Measurements from ENCODE around the gene VENTX. TPM values are rescaled to one million over a fixed set of nuclear protein-coding genes. Genes with fewer than 3 reads are reported as not detected.

The VENTX gene
- total and polyA plus RNA-seq, 10 of the 15 experiments (the other 5 are each of a cell fraction or from before 2014, with no cell fraction given), result 0.05 TPM; not detected in 9

GRCh38 chr10:133276435-133277201 lies 39.0 kb downstream of the VENTX start, which contains the start of gene ADAM8:
Gene ADAM8, minus strand, starts transcription at chr10:133276868. Its CDS starts 51 bp downstream, at chr10:133276817.
- WGBS (ENCODE audit: insufficient coverage, insufficient replicate concordance, low lambda C conversion rate, missing lambda C conversion rate), result 9% methylated on average over 34 of the region's 63 CpGs
- DNase-seq (ENCODE audit: low read depth, low spot score) (no peak), FAIRE-seq (peak; percentile 86), ATAC-seq (peak; percentile 77)
- SMC1A ChIA-PET (ENCODE audit: uncharacterized antibody, unreplicated experiment), result interaction anchor here (1.5 to 1.7 kb wide), 2 partner anchors 19 to 114 kb away, joined by 4 to 5 read pairs; no protein-coding TSS in a partner anchor
- Histone ChIP-seq H3K36me3 (ENCODE audit: control insufficient read depth in 2 of 2, insufficient read depth in 2 of 2, low read length in 1 of 2) (peaks cover 3 to 19% of the 10 kb centered on the region in 2 experiments; a peak in 3 of 4 replicates), H2AFZ (ENCODE audit: control insufficient read depth, low read depth, low read length) (peak within 1 kb of the TSS; percentile 58), H3K9me3 (replicated peaks; ENCODE audit: control insufficient read depth, insufficient read depth, low read length) (no peaks in the 10 kb centered on the region), H4K20me1 (ENCODE audit: control insufficient read depth, insufficient read depth) (no peaks in the 10 kb centered on the region; the same call in 1 of the 2 replicates), H3K27me3 (replicated peaks in 1 of 2; ENCODE audit: control insufficient read depth in 2 of 2, insufficient read depth in 2 of 2, low read length in 1 of 2) (no peaks in the 10 kb centered on the region), H3K79me2 (ENCODE audit: control insufficient read depth, insufficient read depth, low read length) (peaks cover 23% of the 10 kb centered on the region), H3K4me2 (ENCODE audit: control insufficient read depth, insufficient read depth) (peak within 1 kb of the TSS; percentile 90), H3K4me1 (ENCODE audit: control insufficient read depth, insufficient read depth, low read length) (peaks cover 33% of the 10 kb centered on the region), H3K9ac (ENCODE audit: control insufficient read depth, insufficient read depth, low read length) (peak within 1 kb of the TSS; percentile 92), H3K4me3 (peak within 1 kb of the TSS; percentile 94), H3K27ac (ENCODE audit: control insufficient read depth, insufficient read depth) (peak within 1 kb of the TSS; percentile 96)
- RAD21 ChIA-PET (ENCODE audit: unreplicated experiment), result interaction anchor here (1.4 kb wide), 1 partner anchor 19 kb away, joined by 3 read pairs; no protein-coding TSS in a partner anchor
- BruUV-seq (replicated peaks), result no TSS peak
- in situ Hi-C loops (cut with MboI), result no loop called here
- CTCF ChIA-PET, result interaction anchor here (1.6 to 3.2 kb wide), 2 partner anchors 31 to 130 kb away, joined by 4 to 15 read pairs; no protein-coding TSS in a partner anchor
- intact Hi-C loops (cut with micrococcal nuclease; ENCODE audit: unreplicated experiment), result no loop called here
- POLR2A ChIA-PET, result interaction anchor here (0.6 to 0.9 kb wide), 2 partner anchors 10 to 16 kb away, joined by 3 read pairs; no protein-coding TSS in a partner anchor
- TF ChIP-seq IKZF1 (conservative IDR thresholded peaks at IDR 0.05), result peak; percentile 60; the same call in 1 of the 2 replicates
- no peak for TF ChIP-seq ATF3 (IDR thresholded peaks at IDR 0.05; ENCODE audit: borderline replicate concordance, extremely low read depth, low read depth, low read length)
- TF ChIP-seq POLR2A (IDR thresholded peaks at IDR 0.05; ENCODE audit: low read depth, low read length), result peak; percentile 90
- TF ChIP-seq POU2F2 (IDR thresholded peaks at IDR 0.05; ENCODE audit: borderline replicate concordance, low read depth, low read length), result 0 out of 3 replicates have a peak, but pooled peaks have one; percentile 17
- TF ChIP-seq NKRF (conservative IDR thresholded peaks at IDR 0.05), result 0 out of 2 replicates have a peak, but pooled peaks have one; percentile 56
- no peak for TF ChIP-seq NR2C2 (IDR thresholded peaks at IDR 0.05; ENCODE audit: borderline replicate concordance, control insufficient read depth, insufficient read length, low read depth)
- TF ChIP-seq PRDM15 (CRISPR knock-in tag; IDR thresholded peaks at IDR 0.05), result no peak
- no peak for TF ChIP-seq MTA2 (IDR thresholded peaks at IDR 0.05; ENCODE audit: low read depth)
- TF ChIP-seq STAT1 (conservative IDR thresholded peaks at IDR 0.05), result 0 out of 2 replicates have a peak, but pooled peaks have one; percentile 36
- TF ChIP-seq NR2F1 (conservative IDR thresholded peaks at IDR 0.05), result peak; percentile 86
- TF ChIP-seq DPF2 (IDR thresholded peaks at IDR 0.05), result peak; percentile 89
- peak; percentile 63; the same call in 1 of the 2 replicates for TF ChIP-seq POLR2AphosphoS5 (IDR thresholded peaks at IDR 0.05; ENCODE audit: low read length)
- no peak; the same call in 1 of the 2 replicates for TF ChIP-seq RB1 (IDR thresholded peaks at IDR 0.05; ENCODE audit: borderline replicate concordance)
- TF ChIP-seq BHLHE40 (IDR thresholded peaks at IDR 0.05; ENCODE audit: borderline replicate concordance in 1 of 2, low read depth in 2 of 2, low read length in 1 of 2), result peak in 1 of 2 experiments; percentile 33; a peak in 1 of 4 replicates
- no peak for TF ChIP-seq ZNF622 (IDR thresholded peaks at IDR 0.05)
- TF ChIP-seq YY1 (IDR thresholded peaks at IDR 0.05; ENCODE audit: low read depth, low read length), result no peak
- TF ChIP-seq ZNF207 (IDR thresholded peaks at IDR 0.05; ENCODE audit: borderline replicate concordance), result peak; percentile 64; the same call in 1 of the 2 replicates
- TF ChIP-seq ESRRA (IDR thresholded peaks at IDR 0.05; ENCODE audit: low read length), result no peak
